H1 (cell line): ENCODE data around the gene FAM111A. TPM values are rescaled to one million over a fixed set of nuclear protein-coding genes. Genes with fewer than 3 reads are reported as not detected.

Experiments used
- ASH2L ChIP-seq: fragments of 200-600, 300-600 bp; sonication (generic); IDR thresholded peaks from one replicate; pipeline ENCODE4 v1.7.1; 2017; ENCODE audit warnings: low read length
- ATF2 ChIP-seq: IDR thresholded peaks from 2 replicates; pipeline ENCODE4 v1.6.1; 2012; ENCODE audit warnings: low read length, inconsistent platforms
- ATF3 ChIP-seq: IDR thresholded peaks from 2 replicates; pipeline ENCODE4 v1.6.1; 2011; ENCODE audit warnings: low read depth, mild to moderate bottlenecking, low read length; ENCODE audit not compliant: insufficient read depth
- BACH1 ChIP-seq: IDR thresholded peaks from 2 replicates; pipeline ENCODE4 v1.6.1; 2012; ENCODE audit warnings: low read length, improper control_type of control experiment
- BCL11A ChIP-seq, 2 experiments: IDR thresholded peaks; one replicate each; pipeline ENCODE4 v1.6.1; 2011; ENCODE audit warnings: low read depth in 2 of 2, low read length in 2 of 2, mild to moderate bottlenecking in 2 of 2
- CHD1 ChIP-seq: IDR thresholded peaks from 2 replicates; pipeline ENCODE4 v1.6.1; 2012; ENCODE audit warnings: low read depth, low read length, improper control_type of control experiment
- CHD2 ChIP-seq: IDR thresholded peaks from 2 replicates; pipeline ENCODE4 v1.6.1; 2012; ENCODE audit warnings: low read length, improper control_type of control experiment
- CTBP2 ChIP-seq: IDR thresholded peaks from 2 replicates; pipeline ENCODE4 v1.7.0; 2011; ENCODE audit warnings: borderline replicate concordance, mild to moderate bottlenecking, moderate library complexity, mixed read lengths, low read length; ENCODE audit not compliant: insufficient read depth, insufficient read length
- EGR1 ChIP-seq: IDR thresholded peaks from 2 replicates; pipeline ENCODE4 v1.6.1; 2011; ENCODE audit warnings: low read depth, low read length, borderline replicate concordance
- FOSL1 ChIP-seq: IDR thresholded peaks from 2 replicates; pipeline ENCODE4 v1.6.1; 2011; ENCODE audit warnings: mild to moderate bottlenecking, low read depth, low read length, moderate library complexity; ENCODE audit not compliant: insufficient read depth
- GABPA ChIP-seq: IDR thresholded peaks from 2 replicates; pipeline ENCODE4 v1.6.1; 2011; ENCODE audit warnings: mild to moderate bottlenecking, low read length, moderate library complexity, borderline replicate concordance; ENCODE audit not compliant: insufficient read depth
- HDAC2 ChIP-seq, 2 experiments: fragments of 300-600 bp in 1 of 2; sonication (generic) in 1 of 2; IDR thresholded peaks; 2 replicates each; pipeline ENCODE4 v1.6.1; 2011 to 2012; ENCODE audit warnings: low read depth in 2 of 2, low read length in 2 of 2, mild to moderate bottlenecking in 2 of 2, moderate library complexity in 2 of 2, borderline replicate concordance in 1 of 2, inconsistent platforms in 1 of 2
- HDAC6 ChIP-seq: IDR thresholded peaks from one replicate; pipeline ENCODE4 v1.7.1; 2012; ENCODE audit warnings: low read depth, mild to moderate bottlenecking, inconsistent platforms, low read length, moderate library complexity
- MAX ChIP-seq: IDR thresholded peaks from 2 replicates; pipeline ENCODE4 v1.6.1; 2012; ENCODE audit warnings: inconsistent platforms
- NANOG ChIP-seq: IDR thresholded peaks from 2 replicates; pipeline ENCODE4 v1.6.1; 2011; ENCODE audit warnings: low read length, low read depth, mild to moderate bottlenecking, inconsistent platforms; ENCODE audit not compliant: insufficient read depth, poor library complexity, severe bottlenecking
- PHF8 ChIP-seq: fragments of 200-600 bp; sonication (generic); conservative IDR thresholded peaks from 2 replicates; pipeline ENCODE4 v1.7.1; 2012; ENCODE audit warnings: low read depth, mild to moderate bottlenecking, inconsistent platforms, low read length, moderate library complexity
- POLR2A ChIP-seq, 2 experiments: IDR thresholded peaks; 1 replicate in 1 of 2; 2 replicates in 1 of 2; pipeline ENCODE4 v1.6.1; 2011; ENCODE audit warnings: low read depth in 2 of 2, low read length in 2 of 2, mild to moderate bottlenecking in 2 of 2; ENCODE audit errors: control extremely low read depth in 1 of 2
- RAD21 ChIP-seq, 2 experiments: IDR thresholded peaks in 1 of 2; conservative IDR thresholded peaks in 1 of 2; 2 replicates each; pipeline ENCODE4 v1.6.1; 2011; ENCODE audit warnings: low read depth in 2 of 2, low read length in 2 of 2, improper control_type of control experiment in 1 of 2, inconsistent platforms in 1 of 2, mild to moderate bottlenecking in 1 of 2, moderate library complexity in 1 of 2
- RXRA ChIP-seq: IDR thresholded peaks from 2 replicates; pipeline ENCODE4 v1.6.1; 2011; ENCODE audit warnings: low read depth, mild to moderate bottlenecking, low read length, moderate library complexity; ENCODE audit not compliant: insufficient read depth
- SP2 ChIP-seq: IDR thresholded peaks from 2 replicates; pipeline ENCODE4 v1.6.1; 2012; ENCODE audit warnings: mild to moderate bottlenecking, low read length, inconsistent platforms
- TAF1 ChIP-seq: IDR thresholded peaks from 2 replicates; pipeline ENCODE4 v1.6.1; 2011; ENCODE audit warnings: mild to moderate bottlenecking, low read depth, low read length
- polyA plus RNA-seq, 7 experiments: library from polyadenylated mRNA; depleted of rRNA in 3 of 7; stranded (reverse) in 5 of 7; unstranded in 2 of 7; fragments of >200 nt in 5 of 7; fragments of 200-250 nt in 2 of 7; gene quantifications; 1 replicate in 5 of 7; 2 replicates in 1 of 7; 4 replicates in 1 of 7; pipeline versions ENCODE4 v1.2.1 to v1.2.3, GENCODE V29; 2011 to 2013; ENCODE audit warnings: missing spikeins in 2 of 7, mixed read lengths in 2 of 7
- total RNA-seq: library from RNA; stranded (reverse); fragmentation: NEBNext Ultra II Directional; extraction: Animal tissue kit (Norgen Biotek cat#: 25700); gene quantifications from 2 replicates; pipeline ENCODE4 v1.2.1, GENCODE V29; 2021

Gene FAM111A
- total and polyA plus RNA-seq, 2 of the 8 experiments (the other 6 are each of a cell fraction or from before 2014, with no cell fraction given) = 10.2 to 29.9 TPM

- TF ChIP-seq CHD2 (peak; percentile 48; the same call in 1 of the 2 replicates), EGR1 (no peak), FOSL1 (no peak), BCL11A (IDR thresholded peaks at IDR 0.05; ENCODE audit: low read depth in 2 of 2, low read length in 2 of 2) (no peak), NANOG (no peak), ATF3 (no peak), PHF8 (no peak), CHD1 (no peak), GABPA (no peak), HDAC2 (IDR thresholded peaks at IDR 0.05; ENCODE audit: borderline replicate concordance in 1 of 2, low read depth in 2 of 2, low read length in 2 of 2) (no peak), BACH1 (no peak), SP2 (no peak), TAF1 (no peak), ASH2L (no peak), RXRA (no peak), MAX (peak; percentile 75), POLR2A (IDR thresholded peaks at IDR 0.05; ENCODE audit: control extremely low read depth in 1 of 2, low read depth in 2 of 2, low read length in 2 of 2) (no peak), HDAC6 (no peak), RAD21 (IDR thresholded peaks at IDR 0.05 in 1 of 2, conservative IDR thresholded peaks at IDR 0.05 in 1 of 2; ENCODE audit: low read depth in 2 of 2, low read length in 2 of 2) (peak; percentile 97 to 98), ATF2 (no peak), CTBP2 (no peak)
Observed at GRCh38 chr11:59135648-59136461, 6.8 kb upstream of the FAM111A start (continued).
